GM18873 (cell line): ENCODE results near the gene MYOM1.
"Not testable (repeated sequence)": the region's sequence is repeated elsewhere in the genome, so short reads cannot be mapped to it uniquely, and the experiment has no call there.

Experiments
- ATAC-seq: cut with Tn5 transposase; IDR thresholded peaks from one replicate; pipeline ENCODE4 v1.9.1; 2021; ENCODE audit warnings: mild to moderate bottlenecking, moderate library complexity, moderate number of reproducible peaks; ENCODE audit not compliant: unreplicated experiment, low FRiP score

The MYOM1 gene

DNA sequence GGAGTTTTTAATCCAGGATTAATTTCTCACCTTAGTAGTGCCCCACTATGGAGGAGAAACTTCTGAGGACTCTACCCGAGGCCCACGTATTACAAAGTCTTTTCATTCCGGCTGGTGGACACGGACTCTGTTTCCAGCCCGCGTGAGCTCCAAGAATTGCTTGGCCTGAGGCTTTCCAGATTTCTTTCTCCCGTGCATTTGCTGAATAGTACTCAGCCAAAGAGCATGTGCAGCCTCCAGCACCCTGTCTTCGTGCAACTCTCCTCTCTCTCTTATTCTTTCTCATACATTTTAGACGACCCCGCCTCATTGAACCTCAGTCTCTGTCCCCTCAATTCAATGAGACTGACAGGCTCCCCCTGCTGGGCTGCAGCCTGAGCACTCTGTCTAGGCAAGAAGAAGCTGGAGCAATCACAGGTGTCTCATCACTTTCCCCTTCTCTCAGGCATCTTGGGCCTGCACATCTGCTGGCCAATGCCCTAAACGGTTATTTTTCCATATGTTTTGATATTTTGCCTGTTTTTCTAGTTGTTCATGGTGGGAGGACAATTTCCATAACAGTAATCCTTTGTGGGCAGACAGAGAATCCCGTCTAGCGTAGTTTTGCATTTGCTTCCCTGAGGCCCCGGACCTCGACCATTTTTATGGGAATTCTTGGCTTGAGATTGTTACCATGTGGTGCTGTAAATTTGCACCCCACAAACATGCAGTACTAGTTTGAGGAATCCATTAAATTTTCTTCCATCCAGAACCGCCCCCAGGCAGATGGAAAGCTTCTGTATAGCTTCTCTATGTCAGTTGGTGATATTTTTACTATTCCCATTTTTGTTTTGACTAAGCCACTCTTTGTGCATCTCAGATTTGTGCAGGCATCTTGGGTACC is 156.7 kb downstream of the MYOM1 start:
- ATAC-seq, result peak; percentile 38

DNA sequence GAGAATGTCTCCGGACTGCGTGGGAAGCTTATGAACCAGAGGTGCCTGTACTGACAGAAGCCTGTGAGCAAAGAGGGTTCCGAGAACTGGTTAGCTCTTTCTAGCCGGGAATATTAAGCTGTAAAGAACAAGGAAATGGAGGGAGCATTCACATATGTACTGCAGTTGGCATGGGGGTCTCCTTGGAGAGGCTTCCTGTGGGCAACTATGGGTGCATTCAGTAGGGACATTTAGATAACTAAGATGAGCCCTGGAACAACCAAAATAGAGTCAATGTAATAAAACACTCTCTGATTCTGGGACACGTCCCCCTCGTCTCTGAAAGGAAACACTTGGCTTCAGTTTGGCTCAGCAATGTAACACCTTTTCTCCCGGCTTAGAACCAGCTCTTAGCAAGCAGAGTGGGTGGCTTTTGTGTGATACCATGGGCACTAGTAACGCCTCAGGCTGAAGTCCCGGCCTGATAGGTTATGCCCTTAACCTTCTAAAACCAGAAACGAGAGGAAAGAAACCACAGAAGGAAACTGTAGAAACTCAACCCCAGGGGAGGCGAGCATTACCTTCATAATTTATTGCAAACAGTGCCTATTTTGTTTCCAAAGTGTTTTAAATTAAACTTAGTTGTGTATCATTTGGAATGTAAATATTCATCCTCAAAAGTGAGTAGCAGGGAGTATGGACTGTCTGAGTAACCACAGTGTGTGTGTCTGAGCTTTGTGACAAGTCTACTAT is 158.0 kb downstream of the MYOM1 start:
- no peak for ATAC-seq

DNA sequence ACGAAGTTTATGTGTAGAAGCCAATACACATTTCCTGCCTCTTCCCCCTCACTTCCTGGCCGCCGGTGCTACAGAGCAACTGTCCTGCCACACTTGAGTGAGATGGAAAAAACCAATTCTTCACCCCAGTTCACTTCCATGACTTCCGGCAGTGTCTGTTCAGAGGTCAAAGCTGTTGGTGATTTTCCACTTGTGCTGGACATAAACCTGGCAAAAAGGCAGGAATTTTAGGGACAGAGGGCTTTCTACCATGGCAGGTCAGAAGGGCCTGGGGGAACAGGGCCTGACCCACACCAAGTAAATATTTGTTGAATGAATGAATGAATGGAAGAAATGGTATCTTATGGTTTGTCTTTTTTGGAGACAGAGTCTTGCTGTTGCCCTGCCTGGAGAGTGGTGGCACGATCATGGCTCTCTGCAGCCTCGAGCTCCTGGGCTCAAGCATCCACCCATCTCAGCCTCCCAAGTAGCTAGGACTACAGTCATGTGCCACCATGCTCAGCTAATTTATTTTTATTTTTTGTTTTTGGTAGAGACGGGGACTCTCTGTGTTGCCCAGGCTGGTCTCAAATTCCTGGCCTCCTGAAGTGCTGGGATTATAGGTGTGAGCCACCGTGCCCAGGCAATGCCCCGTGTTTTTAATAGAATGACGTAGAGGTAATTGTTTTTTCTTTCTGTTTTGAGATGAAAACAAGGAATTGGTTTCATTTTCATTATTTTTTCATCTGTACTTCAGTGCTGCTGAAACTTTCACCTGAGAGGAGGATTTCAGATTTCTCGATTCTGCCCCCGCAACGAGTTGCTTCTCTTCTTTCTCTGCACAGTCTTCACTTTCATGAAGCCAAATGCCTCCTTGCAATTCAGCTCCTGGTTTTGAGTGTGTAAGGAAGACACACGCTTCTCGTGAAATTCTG is 158.8 kb downstream of the MYOM1 start:
- ATAC-seq, result no peak

DNA sequence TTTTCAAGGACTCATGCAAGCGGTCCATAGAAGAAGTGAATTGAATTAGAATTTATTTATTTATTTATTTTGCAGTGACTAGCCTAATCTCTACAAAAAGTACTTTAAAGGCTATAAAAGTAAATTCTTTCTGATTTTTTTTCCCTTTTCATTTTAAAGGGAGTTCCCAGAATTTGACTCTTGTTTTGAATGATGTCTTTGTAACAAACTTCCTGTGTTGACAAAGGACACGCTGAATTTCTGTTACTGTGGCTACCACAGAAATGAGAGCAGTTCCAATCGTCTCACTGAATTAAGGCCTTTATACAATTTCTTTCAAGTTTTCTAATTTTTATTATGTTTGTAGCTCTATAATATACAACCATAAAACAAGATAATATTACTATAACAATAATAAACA is 160.5 kb downstream of the MYOM1 start:
- ATAC-seq, result no peak

DNA sequence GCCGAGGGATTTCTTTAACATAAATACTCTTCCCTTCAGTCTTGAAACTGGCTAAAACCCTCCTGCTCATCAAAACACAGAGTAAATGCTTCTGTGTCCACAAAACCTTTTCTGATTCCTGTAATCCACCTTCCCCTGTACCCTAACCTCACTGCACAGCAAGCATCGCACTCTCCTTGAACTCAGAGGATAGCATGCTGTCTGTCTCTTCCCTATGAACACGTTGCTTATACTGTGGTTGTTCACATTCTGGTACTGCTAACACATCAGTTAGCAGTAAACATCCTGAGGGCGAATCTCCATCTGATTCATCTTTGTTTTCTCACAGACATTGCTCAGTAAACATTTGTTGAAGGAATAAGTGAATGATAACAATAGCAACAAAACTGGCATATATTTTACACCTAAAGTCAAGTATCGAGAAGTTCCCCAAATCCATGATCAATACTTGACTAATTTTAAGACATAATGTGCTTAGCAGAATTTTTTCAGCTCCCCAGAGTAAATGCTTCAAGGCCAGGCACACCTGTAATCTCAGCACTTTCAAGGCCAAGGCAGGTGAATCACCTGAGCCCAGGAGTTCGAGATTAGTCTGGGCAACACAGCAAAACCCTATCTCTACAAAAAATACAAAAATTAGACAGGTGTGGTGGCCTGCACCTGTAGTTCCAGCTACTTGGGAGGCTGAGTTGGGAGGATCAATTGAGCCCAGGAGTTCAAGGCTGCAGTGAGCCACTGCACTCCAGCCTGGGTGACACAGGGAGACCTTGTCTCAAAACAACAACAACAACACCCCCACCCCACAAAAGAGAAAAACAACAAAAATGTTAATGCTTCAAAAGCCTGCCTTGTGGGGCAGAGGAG is 161.2 kb downstream of the MYOM1 start:
- no peak for ATAC-seq

DNA sequence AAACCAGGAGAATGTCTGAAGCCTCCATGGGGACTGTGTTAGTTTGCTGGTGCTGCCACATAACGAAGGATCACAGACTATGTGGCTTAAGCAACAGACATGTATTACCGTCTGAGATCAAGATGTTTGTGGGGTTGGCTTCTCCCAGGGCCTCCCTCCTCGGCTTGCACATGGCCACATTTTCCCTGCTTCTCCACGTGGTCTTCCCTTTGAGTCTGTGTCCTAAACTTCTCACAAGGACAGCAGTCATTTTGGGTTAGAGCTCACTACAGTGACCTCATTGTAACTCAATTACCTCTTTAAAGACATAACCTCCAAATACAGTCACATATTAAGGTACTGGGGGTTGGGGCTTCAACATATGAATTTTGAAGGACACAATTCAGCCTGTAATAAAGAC is 162.2 kb downstream of the MYOM1 start:
- ATAC-seq, result no peak

DNA sequence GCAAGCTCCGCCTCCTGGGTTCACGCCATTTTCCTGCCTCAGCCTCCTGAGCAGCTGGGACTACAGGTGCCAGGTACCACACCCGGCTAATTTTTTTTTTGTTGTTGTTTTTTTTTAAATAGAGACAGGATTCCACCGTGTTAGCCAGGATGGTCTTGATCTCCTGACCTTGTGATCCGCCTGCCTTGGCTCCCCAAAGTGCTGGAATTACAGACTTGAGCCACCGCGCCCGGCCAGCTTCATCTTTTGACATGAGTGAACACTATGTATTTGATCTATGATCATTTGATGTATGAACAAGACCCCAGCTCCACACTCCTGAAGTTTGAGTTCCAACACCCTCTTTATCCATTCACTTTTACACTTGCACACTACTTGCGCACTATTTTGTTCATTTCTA is 163.5 kb downstream of the MYOM1 start:
- ATAC-seq, result no peak

DNA sequence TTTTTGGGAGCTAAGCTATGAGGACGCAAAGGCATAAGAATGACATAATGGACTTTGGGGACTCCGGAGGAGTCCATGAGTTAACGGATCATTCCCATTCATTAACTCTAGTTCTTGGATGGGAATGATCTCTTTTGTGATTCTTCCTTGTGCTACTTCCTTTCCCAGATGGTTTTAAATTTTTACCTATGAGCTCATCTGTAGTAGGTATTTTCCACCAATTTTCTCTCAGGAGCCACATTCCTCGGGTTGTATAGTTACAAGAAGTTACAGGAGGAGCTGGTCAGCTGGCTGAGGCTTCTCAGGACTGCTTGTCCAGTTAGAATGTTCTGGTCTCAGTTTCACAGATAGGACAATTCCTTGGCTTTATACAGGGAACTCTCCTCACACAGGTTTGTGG is 164.0 kb downstream of the MYOM1 start:
- ATAC-seq, result no peak

DNA sequence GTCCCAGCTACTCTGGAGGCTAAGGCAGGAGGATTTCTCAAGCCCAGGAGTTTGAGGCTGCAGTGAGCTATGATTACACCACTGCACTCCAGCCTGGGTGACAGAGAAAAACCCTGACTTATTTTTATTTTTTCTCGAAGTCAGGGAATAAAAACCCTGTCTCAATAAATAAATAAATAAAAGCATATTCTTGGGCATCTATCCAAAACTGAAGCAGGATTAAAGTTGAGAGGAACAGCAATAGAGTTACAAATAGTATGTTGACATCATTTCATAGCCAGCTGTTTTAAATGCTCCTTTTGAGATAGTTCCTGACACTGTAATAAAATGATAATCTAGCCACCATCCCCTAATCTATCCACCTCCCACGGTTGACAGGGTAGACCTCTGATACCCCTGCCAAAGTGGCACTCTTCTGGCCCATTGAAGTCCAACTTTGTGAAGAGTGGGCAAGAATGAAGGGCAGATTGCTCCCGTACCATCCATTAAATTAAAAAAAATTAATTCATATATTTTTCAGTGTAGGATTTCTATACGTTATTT is 164.5 kb downstream of the MYOM1 start:
- ATAC-seq, result no peak

DNA sequence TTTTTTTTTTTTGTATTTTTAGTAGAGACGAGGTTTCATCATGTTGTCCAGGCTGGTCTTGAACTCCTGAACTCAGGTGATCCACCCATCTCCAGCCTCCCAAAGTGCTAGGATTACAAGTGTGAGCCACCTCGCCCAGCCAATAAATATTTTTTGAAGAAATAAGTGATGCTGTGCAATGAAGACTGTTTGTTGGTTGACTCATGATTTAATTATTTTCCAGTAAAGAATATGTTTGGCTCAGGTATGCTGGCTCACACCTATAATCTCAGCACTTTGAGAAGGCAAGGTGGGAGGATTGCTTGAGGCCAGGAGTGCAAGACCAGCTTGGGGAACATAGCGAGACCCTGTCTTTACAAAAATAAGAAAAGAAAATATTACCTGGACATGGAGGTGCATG is 165.0 kb downstream of the MYOM1 start:
- no peak for ATAC-seq

DNA sequence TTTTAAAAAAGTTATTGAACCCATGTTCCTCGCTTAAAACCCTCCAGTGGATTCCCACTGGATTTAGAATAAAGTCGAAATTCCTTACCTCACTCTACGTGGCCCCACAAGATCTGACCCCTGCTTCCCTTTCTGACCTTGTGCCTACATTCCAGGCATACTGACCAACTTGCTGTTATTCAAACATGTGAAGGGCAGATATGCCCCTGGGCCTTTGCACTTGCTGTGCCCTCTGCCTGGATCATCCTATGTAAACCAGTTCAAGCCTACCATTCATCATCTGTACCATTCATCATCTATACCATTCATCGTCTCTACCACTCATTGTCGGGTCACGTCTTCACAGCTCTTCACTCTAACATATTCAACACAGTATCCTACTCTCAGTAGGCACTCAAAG is 165.6 kb downstream of the MYOM1 start:
- no peak for ATAC-seq

DNA sequence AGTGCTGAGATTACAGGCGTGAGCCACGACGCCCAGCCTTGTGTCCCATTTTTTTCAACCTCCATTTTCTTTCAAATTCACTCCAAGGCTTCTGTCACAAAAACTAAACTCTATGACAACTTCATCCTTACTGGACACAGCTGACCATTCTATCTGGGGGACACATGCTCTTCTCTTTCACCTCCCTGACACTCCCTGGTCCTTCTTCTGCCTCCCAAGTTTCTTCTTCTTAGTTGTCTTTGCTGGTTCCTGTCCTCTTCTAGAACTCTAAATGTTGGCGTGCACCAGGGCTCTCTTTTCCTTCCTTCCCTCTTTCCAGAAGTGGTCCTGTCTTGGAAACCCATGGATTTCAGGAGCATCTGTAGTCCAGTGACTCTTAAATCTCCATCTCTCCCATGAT is 166.7 kb downstream of the MYOM1 start:
- no peak for ATAC-seq

DNA sequence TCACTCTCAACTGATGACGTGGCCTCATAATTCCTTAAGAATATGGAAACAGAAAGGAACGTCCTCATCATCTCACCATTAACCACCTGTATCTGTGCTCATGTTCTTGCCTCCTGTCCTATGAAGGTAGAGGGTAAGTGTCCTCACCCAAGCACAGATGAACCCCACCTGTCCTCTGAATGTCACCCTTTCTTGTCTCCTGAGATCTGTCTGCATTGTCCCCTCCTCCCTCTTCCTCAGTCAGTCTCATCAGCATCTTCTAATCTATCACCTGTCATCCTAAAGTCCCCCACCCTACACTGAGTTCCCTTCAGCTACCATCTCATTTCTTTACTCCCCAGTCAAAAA is 167.4 kb downstream of the MYOM1 start:
- ATAC-seq, result no peak

DNA sequence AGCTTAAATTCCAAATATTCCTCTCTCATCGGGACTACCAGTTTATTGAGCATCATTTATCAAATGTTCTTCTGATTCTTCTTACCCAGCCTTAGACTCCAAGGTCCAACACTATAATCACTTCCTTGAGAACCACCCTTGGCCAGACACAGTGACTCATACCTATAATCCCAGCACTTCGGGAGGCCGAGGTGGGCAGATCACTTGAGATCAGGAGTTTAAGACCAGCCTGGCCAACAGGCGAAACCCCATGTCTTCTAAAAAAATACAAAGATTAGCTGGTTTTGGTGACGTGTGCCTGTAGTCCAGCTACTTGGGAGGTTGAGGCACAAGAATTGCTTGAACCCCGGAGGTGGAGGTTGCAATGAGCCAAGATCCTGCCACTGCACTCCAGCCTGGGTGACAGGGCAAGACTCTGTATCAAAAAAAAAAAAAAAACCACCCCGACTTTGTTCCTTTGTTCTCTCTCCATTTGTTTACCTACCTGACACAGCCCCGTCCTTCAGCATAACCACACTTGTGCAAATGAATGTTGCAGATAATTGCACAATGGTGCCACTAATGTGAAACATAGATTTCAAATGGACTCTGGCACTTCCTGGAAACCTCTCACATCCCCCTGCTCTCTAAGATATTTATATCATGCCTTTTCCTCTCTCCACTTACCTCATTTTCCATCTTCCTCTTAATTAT is 167.9 kb downstream of the MYOM1 start:
- no peak for ATAC-seq

DNA sequence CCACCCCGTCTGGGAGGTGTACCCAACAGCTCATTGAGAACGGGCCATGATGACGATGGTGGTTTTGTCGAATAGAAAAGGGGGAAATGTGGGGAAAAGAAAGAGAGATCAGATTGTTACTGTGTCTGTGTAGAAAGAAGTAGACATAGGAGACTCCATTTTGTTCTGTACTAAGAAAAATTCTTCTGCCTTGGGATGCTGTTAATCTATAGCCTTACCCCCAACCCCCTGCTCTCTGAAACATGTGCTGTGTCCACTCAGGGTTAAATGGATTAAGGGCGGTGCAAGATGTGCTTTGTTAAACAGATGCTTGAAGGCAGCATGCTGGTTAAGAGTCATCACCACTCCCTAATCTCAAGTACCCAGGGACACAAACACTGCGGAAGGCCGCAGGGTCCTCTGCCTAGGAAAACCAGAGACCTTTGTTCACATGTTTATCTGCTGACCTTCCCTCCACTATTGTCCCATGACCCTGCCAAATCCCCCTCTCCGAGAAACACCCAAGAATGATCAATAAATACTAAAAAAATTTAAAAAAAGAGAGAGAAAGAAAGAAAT is 169.8 kb downstream of the MYOM1 start:
- not testable (repeated sequence) for ATAC-seq

DNA sequence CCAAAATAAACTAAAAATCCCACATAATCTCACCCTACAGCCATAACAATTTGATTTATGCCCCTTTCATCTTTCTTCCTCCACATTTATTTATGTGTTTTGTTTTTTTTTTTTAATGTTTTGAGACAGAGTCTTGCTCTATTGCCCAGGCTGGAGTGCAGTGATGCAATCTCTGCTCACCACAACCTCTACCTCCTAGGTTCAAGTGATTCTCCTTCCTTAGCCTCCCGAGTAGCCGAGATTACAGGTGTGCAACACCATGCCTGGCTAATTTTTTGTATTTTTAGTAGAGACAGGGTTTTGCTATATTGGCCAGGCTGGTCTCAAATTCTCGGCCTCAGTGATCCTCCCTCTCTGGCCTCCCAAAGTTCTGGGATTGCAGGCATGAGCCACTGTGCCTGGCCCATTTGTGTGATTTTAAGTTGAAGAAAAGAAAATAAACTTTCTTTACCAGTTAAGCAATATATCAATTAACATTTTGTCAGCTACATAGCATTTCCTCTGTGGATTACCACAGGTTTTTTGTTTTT is 170.9 kb downstream of the MYOM1 start:
- no peak for ATAC-seq

DNA sequence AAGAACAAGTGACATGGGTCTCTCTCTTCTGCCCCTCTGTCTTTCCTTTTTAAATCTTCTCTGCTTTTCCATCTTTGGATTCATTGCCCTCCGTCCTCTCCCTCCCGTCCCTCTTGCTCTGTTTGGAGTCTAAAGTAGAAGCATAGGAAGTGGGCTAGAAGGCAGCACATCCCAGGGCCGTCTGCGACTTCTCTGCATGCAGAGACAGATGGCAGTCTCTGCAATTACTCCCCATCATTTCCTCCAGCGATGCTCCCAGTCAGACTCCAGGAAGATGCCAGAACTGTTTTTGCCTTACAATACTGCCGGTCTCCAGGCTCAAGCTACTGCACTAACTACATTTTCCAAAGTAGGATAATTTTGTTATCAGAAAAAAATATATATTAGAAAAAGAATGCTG is 171.6 kb downstream of the MYOM1 start:
- ATAC-seq, result no peak

DNA sequence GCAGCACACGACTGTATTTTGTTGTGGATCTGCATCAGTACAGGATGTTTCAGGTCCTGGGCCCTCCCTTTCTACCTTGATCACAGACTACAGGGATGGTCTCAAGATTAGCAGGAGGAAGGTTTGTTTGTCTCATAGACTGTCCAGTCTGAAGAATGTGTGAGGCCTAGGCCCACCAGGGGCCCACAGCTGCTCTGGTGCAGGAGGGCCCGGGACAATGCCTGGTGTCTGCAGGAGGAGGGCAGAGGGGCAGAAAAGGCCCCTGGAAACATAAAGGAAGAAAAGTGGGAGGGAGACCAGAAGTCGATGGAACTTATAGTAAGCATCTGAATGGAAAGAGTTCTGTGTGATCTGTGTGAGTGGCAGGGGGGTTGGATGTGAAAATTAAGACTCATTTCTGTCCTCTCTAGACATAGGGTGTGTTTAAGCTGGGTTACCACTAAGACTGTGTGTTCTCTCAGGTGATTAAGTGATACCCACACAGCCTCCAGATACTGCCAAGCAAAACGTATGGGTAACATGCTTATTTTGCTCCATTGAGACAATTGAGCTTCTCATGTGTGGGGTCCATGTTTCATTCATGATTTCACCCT is 173.5 kb downstream of the MYOM1 start:
- peak; percentile 69 for ATAC-seq
